ENCODE results near the gene POU2AF1.

POU2AF1 gene

DNA sequence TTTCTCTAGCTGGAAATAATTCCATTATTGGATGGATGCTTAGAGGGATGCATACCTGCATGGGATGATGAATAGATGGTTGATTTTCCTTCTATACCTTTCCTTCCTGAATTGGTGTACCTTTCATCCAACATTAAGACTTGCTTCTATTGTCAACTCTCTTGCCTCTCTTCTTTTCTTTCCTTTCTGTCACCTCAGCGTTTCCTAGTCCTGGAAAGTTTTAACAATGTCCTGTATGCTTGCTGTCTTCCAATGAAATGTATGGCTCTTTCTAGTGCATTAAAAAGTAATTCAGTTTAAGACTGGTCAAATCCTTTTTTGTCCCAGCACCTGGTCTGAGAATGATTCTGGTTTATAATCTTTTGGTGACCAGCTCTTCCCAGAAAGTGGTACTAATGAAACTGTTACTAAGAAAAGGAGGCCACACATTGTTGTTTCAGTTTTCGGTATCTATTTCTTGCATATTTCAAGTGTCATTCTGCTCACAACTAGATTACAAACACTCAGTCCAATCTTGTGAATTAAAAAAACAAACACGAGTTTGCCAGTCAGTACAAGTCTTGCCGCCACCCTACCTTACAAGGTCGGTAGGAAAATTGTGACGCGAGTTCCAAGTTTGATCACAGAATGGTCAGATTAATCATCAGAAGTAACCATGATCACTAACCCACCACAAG is 8.0 kb downstream of the POU2AF1 start:
- Histone ChIP-seq H3K27me3 (ENCODE audit: insufficient read depth, low read length) (no peaks in the 10 kb centered on the region), H2AFZ (ENCODE audit: low read depth, low read length) (no peak overlapping the region), H3K4me3 (ENCODE audit: low read length) (no peak overlapping the region), H3K4me1 (ENCODE audit: insufficient read depth, low read length) (no peaks in the 10 kb centered on the region), H3K9me3 (ENCODE audit: low read length) (no peaks in the 10 kb centered on the region), H3K36me3 (ENCODE audit: insufficient read depth, low read length) (no peaks in the 10 kb centered on the region)

DNA sequence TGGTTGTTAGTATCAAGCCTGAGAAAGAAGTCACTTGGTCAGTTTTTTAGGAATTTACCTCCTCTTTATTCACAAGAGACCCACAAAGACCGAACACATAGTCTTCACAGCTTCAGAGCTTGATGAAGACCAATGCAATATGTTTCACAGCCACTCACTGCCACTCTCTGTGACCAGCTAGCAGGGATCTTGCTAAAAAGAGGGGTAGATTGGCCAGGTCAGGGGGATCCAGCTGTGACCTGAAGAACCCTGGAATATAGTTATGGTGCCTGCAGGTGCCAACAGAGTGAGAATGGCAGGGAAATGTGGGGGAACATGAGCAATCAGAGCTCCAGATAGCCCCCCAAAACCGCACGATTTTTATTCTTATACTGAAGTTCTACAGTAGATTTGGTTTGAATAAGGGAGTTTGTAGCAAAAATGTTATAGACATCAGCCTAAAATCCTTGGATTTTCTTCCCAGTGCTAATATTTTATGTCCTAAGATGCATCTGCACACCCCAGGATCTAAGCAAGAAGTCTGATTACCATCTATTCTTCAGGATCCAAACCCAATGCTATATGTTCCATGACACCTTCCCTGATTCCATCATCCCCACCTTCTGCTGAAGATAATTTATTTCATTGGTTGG is 8.7 kb downstream of the POU2AF1 start:
- Histone ChIP-seq H3K4me3 (ENCODE audit: low read length) (no peak overlapping the region), H3K4me1 (ENCODE audit: insufficient read depth, low read length) (no peaks in the 10 kb centered on the region), H2AFZ (ENCODE audit: low read depth, low read length) (no peak overlapping the region), H3K27me3 (ENCODE audit: insufficient read depth, low read length) (no peaks in the 10 kb centered on the region), H3K9me3 (ENCODE audit: low read length) (no peaks in the 10 kb centered on the region), H3K36me3 (ENCODE audit: insufficient read depth, low read length) (no peaks in the 10 kb centered on the region)

- H3K9me3 ChIP-seq (ENCODE audit: low read length), result no peaks in the 10 kb centered on the region
- H2AFZ ChIP-seq (ENCODE audit: low read depth, low read length), result no peak overlapping the region
- no peaks in the 10 kb centered on the region for H3K27me3 ChIP-seq (ENCODE audit: insufficient read depth, low read length)
- no peak overlapping the region for H3K4me3 ChIP-seq (ENCODE audit: low read length)
- H3K4me1 ChIP-seq (ENCODE audit: insufficient read depth, low read length), result no peaks in the 10 kb centered on the region
- H3K36me3 ChIP-seq (ENCODE audit: insufficient read depth, low read length), result no peaks in the 10 kb centered on the region
These were observed 10.9 kb downstream of the POU2AF1 start for GRCh38 chr11:111368285-111368560.

- Histone ChIP-seq H3K4me1 (ENCODE audit: insufficient read depth, low read length) (no peaks in the 10 kb centered on the region), H2AFZ (ENCODE audit: low read depth, low read length) (no peak overlapping the region), H3K4me3 (ENCODE audit: low read length) (no peak overlapping the region), H3K27me3 (ENCODE audit: insufficient read depth, low read length) (no peaks in the 10 kb centered on the region), H3K36me3 (ENCODE audit: insufficient read depth, low read length) (no peaks in the 10 kb centered on the region), H3K9me3 (ENCODE audit: low read length) (no peaks in the 10 kb centered on the region)
These were observed 11.4 kb downstream of the POU2AF1 start for GRCh38 chr11:111367411-111368284.

DNA sequence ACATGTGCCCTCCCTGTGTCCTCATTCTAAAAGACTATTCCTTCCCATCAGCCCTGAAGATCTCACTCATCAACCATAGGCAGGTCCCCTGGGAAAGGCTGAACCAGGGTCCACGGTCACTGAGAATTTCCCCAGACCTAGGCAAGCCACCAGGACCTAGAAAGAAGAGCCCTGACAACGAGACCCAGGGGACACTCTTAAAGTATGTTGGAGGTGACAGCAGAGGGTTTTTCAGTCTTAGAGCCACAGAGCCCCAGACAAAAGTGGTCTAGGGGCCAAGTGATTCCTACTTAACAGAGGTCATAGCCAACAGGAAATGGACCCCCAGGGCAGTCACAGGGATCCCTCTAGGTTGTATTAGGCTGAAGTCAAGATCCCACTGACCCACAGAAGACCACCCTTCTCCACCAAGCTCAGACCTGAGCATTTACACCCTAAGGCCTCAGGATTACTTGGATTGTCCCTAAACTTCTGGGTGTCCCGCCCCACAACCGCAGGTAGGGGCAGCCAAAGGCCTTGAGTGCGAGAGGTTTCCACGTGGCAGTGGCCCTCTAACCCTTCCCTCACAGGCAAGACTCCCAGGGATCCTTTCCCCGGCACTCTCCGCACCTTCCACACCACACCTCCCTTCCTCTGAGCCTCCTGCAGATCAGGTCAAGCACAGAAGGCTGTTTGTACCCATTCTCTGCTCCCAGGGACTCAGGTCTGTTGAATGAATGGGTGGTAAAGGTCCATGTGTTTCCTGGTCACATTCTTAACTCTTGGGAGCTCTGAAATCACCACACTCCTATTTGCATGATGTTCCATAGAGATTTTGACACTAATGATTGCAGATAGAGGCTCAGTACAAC is 12.3 kb downstream of the POU2AF1 start:
- H2AFZ ChIP-seq (ENCODE audit: low read depth, low read length), result no peak overlapping the region
- H3K4me3 ChIP-seq (ENCODE audit: low read length), result no peak overlapping the region
- H3K27me3 ChIP-seq (ENCODE audit: insufficient read depth, low read length), result no peaks in the 10 kb centered on the region
- H3K36me3 ChIP-seq (ENCODE audit: insufficient read depth, low read length), result no peaks in the 10 kb centered on the region
- no peaks in the 10 kb centered on the region for H3K9me3 ChIP-seq (ENCODE audit: low read length)
- H3K4me1 ChIP-seq (ENCODE audit: insufficient read depth, low read length), result no peaks in the 10 kb centered on the region

DNA sequence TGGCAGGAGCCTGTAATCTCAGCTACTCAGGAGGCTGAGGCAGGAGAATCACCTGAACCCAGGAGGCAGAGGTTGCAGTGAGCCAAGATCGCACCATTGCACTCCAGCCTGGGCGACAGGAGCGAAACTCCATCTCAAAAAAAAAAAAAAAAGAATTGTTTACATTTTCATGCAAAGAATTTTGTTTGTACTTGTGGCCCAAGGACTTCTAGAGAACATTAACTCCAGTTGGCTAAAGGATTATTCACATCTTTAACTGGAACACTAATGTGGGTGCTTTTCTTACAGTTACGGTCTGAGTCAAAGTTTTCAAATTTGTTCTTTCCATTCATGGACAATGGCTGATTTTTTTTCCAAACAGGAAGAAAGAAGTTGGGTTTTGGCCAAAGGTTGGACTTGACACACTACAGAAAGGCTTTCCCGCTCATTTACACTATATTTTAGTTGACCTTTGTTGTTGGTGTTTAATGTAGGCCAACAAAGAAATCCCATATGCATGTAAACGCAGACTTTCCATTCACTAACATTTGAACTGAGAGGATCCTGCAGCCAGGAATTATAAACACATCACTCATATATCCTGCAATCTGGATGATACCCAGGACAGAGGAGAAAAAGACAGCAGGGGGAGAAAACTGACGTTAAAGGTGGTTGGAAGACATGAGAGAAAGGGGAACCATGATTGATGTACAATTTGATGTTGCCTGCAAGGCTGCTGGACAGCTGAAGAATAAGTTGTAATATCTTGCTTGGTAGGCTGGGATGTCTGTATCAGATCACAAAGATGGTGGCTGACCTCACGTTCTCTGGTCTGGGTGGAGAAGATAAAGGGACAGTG is 13.1 kb downstream of the POU2AF1 start:
- Histone ChIP-seq H3K27me3 (ENCODE audit: insufficient read depth, low read length) (no peaks in the 10 kb centered on the region), H3K4me3 (ENCODE audit: low read length) (no peak overlapping the region), H3K36me3 (ENCODE audit: insufficient read depth, low read length) (no peaks in the 10 kb centered on the region), H3K9me3 (ENCODE audit: low read length) (no peaks in the 10 kb centered on the region), H3K4me1 (ENCODE audit: insufficient read depth, low read length) (no peaks in the 10 kb centered on the region), H2AFZ (ENCODE audit: low read depth, low read length) (no peak overlapping the region)

- H3K9me3 ChIP-seq (ENCODE audit: low read length), result no peaks in the 10 kb centered on the region
- no peaks in the 10 kb centered on the region for H3K27me3 ChIP-seq (ENCODE audit: insufficient read depth, low read length)
- H3K4me1 ChIP-seq (ENCODE audit: insufficient read depth, low read length), result no peaks in the 10 kb centered on the region
- no peak overlapping the region for H3K4me3 ChIP-seq (ENCODE audit: low read length)
- no peak overlapping the region for H2AFZ ChIP-seq (ENCODE audit: low read depth, low read length)
- H3K36me3 ChIP-seq (ENCODE audit: insufficient read depth, low read length), result no peaks in the 10 kb centered on the region
These were observed 14.6 kb downstream of the POU2AF1 start for GRCh38 chr11:111364503-111364902.

DNA sequence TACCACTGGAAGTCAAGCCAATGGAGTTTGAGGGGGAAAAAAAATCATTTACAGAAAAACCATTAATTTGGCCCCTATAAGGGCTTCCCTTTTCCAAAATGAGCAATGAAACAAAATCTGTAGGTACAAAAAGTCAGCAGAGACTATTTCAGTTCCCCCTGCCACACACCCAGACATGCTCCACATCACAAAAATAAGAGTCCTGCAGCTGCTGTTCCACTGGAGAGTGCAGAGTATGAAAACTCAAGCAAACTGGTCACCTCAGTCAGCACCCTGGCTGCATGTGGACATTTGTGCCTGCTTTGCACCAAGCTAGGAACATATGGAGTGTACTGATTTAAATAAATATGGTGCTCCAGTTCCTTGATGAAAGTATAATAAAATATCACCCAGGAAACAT is 15.1 kb downstream of the POU2AF1 start:
- no peak overlapping the region for H3K4me3 ChIP-seq (ENCODE audit: low read length)

DNA sequence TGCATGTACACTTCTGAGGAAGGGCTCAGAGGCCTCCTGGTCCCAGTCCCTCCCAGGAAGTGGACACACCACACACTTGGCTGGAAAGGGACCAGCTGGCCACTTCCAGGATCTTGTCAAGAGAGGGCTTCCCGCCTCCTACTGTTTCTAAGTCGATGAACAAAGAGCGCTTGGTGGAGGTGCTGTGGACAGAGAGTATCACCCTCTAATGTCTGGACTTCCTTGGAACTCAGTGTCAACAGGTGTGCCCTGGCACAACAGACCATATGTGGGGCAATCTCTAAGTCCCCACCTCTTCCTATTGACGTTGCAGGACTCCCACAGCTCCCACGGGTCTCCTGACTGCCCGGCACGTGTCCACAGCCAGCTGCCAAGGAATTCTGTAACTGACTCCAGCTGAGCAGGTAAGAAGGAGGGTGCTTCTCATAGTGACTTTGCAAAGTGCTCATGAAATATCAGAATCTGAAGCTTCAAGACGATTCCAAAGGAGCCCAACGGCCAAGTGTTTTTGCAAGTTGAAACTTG is 16.1 kb downstream of the POU2AF1 start:
- Histone ChIP-seq H3K27me3 (ENCODE audit: insufficient read depth, low read length) (no peaks in the 10 kb centered on the region), H3K4me1 (ENCODE audit: insufficient read depth, low read length) (no peaks in the 10 kb centered on the region), H3K4me3 (ENCODE audit: low read length) (no peak overlapping the region), H3K36me3 (ENCODE audit: insufficient read depth, low read length) (no peaks in the 10 kb centered on the region), H3K9me3 (ENCODE audit: low read length) (no peaks in the 10 kb centered on the region), H2AFZ (ENCODE audit: low read depth, low read length) (no peak overlapping the region)

More for the DNA sequence above, 15.1 kb downstream of the POU2AF1 start:
- Histone ChIP-seq H3K4me1 (ENCODE audit: insufficient read depth, low read length) (no peaks in the 10 kb centered on the region), H3K9me3 (ENCODE audit: low read length) (no peaks in the 10 kb centered on the region), H3K27me3 (ENCODE audit: insufficient read depth, low read length) (no peaks in the 10 kb centered on the region), H2AFZ (ENCODE audit: low read depth, low read length) (no peak overlapping the region), H3K36me3 (ENCODE audit: insufficient read depth, low read length) (no peaks in the 10 kb centered on the region)

- no peaks in the 10 kb centered on the region for H3K27me3 ChIP-seq (ENCODE audit: insufficient read depth, low read length)
- no peaks in the 10 kb centered on the region for H3K36me3 ChIP-seq (ENCODE audit: insufficient read depth, low read length)
- H3K4me3 ChIP-seq (ENCODE audit: low read length), result no peak overlapping the region
- no peak overlapping the region for H2AFZ ChIP-seq (ENCODE audit: low read depth, low read length)
- H3K4me1 ChIP-seq (ENCODE audit: insufficient read depth, low read length), result no peaks in the 10 kb centered on the region
- no peaks in the 10 kb centered on the region for H3K9me3 ChIP-seq (ENCODE audit: low read length)
These were observed 17.2 kb downstream of the POU2AF1 start for GRCh38 chr11:111361874-111362273.

DNA sequence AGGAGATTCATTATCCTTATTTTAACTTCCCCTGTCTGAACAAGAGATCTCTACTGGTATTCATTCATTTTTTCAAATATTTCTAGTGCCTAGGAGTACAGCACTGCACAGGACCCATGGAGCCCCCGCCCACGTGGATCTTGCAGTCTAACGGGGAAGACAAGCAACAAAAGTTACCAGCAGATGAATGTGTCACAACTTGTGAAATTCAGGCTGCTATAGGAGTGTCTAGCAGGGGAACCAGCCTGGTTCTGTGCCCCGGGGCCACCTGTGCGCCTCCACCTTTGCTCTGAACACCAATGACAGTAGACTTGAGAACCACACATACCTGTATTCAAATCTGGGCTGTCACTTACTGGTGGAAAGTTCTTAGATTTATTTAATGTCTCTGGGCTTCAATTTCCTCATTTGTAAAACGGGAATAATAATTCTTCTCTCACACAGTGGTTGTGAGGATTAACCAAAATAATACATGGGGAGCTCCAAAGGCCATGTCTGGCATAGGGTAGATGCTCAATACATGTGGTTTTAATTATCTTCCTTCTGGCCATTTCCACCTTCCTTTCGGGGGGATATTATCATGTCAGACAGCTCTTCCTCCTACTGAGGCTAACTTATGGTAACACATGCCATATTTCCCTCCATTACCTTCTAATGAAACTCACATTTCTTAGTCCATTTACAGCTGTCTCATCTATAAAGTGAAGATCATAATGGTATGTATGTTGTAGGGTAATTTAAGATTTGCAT is 17.8 kb downstream of the POU2AF1 start:
- no peaks in the 10 kb centered on the region for H3K4me1 ChIP-seq (ENCODE audit: insufficient read depth, low read length)
- H2AFZ ChIP-seq (ENCODE audit: low read depth, low read length), result no peak overlapping the region
- no peaks in the 10 kb centered on the region for H3K36me3 ChIP-seq (ENCODE audit: insufficient read depth, low read length)
- no peaks in the 10 kb centered on the region for H3K27me3 ChIP-seq (ENCODE audit: insufficient read depth, low read length)
- H3K4me3 ChIP-seq (ENCODE audit: low read length), result no peak overlapping the region
- H3K9me3 ChIP-seq (ENCODE audit: low read length), result no peaks in the 10 kb centered on the region

All from neuron (in vitro differentiated cells).